Right atrium auricular region (tissue), 2 donors: Measurements from ENCODE around the gene MIXL1. TPM values are rescaled to one million over a fixed set of nuclear protein-coding genes. Genes with fewer than 3 reads are reported as not detected.
"Not testable (repeated sequence)": the region's sequence is repeated elsewhere in the genome, so short reads cannot be mapped to it uniquely, and the experiment has no call there.

Experiments
- DNase-seq: peaks from one replicate; pipeline ENCODE4 v3.0.0-alpha.2; 2019; ENCODE audit warnings: low spot score
- H3K27ac ChIP-seq, 2 donors: fragments of 200-600 bp; sonication (generic); 1 replicate in 1 of 2; 2 replicates in 1 of 2; pipeline ENCODE4 v1.5.1; 2016 to 2019
- H3K27me3 ChIP-seq, 2 donors: fragments of 200-600 bp; sonication (generic); one replicate each; pipeline versions ENCODE4 v1.5.1 to v1.6.0; 2017 to 2019
- H3K36me3 ChIP-seq: fragments of 200-600 bp; sonication (generic); one replicate; pipeline ENCODE4 v1.5.1; 2016
- H3K4me1 ChIP-seq, 2 donors: fragments of 200-600 bp; sonication (generic); one replicate each; pipeline versions ENCODE4 v1.5.1 to v1.6.0; 2017 to 2019
- H3K4me3 ChIP-seq, 2 donors: fragments of 200-600 bp; sonication (generic); 1 replicate in 1 of 2; 2 replicates in 1 of 2; pipeline ENCODE4 v1.5.1; 2017 to 2019; ENCODE audit warnings: mild to moderate bottlenecking in 1 of 2, moderate library complexity in 1 of 2
- H3K9me3 ChIP-seq, 2 donors: fragments of 200-600 bp; sonication (generic); one replicate each; pipeline ENCODE4 v1.5.1; 2019
- total RNA-seq, 2 donors: library from RNA; depleted of rRNA; stranded (reverse); fragments of >200 nt; gene quantifications; one replicate each; pipeline ENCODE4 v1.1.0, GENCODE V29; 2016
- TF ChIP-seq, protein P1 (sequence below), 2 donors: fragments of 200-600 bp; sonication (generic); IDR thresholded peaks; one replicate each; pipeline ENCODE4 v1.5.1; 2019; ENCODE audit warnings: antibody characterized with exemption in 2 of 2

Gene MIXL1
- total RNA-seq, 2 donors from 2014 or later: not detected

- H3K9me3 ChIP-seq: no peaks in the 10 kb centered on the region
- H3K4me1 ChIP-seq: no peaks in the 10 kb centered on the region
- peaks cover 11% of the 10 kb centered on the region for H3K36me3 ChIP-seq
- H3K27me3 ChIP-seq: no peaks in the 10 kb centered on the region
- H3K4me3 ChIP-seq: no peak overlapping the region
- H3K27ac ChIP-seq: no peak overlapping the region
- TF ChIP-seq, protein P1, sequence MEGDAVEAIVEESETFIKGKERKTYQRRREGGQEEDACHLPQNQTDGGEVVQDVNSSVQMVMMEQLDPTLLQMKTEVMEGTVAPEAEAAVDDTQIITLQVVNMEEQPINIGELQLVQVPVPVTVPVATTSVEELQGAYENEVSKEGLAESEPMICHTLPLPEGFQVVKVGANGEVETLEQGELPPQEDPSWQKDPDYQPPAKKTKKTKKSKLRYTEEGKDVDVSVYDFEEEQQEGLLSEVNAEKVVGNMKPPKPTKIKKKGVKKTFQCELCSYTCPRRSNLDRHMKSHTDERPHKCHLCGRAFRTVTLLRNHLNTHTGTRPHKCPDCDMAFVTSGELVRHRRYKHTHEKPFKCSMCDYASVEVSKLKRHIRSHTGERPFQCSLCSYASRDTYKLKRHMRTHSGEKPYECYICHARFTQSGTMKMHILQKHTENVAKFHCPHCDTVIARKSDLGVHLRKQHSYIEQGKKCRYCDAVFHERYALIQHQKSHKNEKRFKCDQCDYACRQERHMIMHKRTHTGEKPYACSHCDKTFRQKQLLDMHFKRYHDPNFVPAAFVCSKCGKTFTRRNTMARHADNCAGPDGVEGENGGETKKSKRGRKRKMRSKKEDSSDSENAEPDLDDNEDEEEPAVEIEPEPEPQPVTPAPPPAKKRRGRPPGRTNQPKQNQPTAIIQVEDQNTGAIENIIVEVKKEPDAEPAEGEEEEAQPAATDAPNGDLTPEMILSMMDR (IDR thresholded peaks at IDR 0.05): no peak
- no peak for DNase-seq
Observed at GRCh38 chr1:226236826-226237225, 13.4 kb downstream of the MIXL1 start.

DNA sequence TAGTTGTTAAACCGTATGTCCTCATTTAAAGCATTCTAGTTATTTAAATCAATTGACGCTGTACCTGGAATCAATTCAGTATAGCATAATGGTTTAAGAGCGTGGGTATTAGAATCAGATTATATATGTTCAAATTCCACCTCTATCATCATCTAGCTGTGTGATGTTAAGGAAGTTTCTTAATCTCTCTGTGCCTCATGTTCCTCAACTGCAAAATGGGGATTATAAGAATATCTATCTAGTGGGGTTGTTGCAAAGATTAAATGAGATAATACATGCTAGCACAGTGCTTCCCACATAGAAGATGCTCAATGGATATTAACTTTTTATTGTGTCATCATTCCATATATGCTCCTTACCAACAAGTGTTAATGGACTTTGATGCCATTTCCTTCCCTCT lies 16.0 kb downstream of the MIXL1 start:
- Histone ChIP-seq H3K27ac (no peak overlapping the region), H3K4me3 (no peak overlapping the region), H3K36me3 (peaks cover 11% of the 10 kb centered on the region), H3K4me1 (no peaks in the 10 kb centered on the region), H3K9me3 (no peaks in the 10 kb centered on the region), H3K27me3 (no peaks in the 10 kb centered on the region)
- TF ChIP-seq, protein P1 (IDR thresholded peaks at IDR 0.05): no peak
- DNase-seq: no peak

DNA sequence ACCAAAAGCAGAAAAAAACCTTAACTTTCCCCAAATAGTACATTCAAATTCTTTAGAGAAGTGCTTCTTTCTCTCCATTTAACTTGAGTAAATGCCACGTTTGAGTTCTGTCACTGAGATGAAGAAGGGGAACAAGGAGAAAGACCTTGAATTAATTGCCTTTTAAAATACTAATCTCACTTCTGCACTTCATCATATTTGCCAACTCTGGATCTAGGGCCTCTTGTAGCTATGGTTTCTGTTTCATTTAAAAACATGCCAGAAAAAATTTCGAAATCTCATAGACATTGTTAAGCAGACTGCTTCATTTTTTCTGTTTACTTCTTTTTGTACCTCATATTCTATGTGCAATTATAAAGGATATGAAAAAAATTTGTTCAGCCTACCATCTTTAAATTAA lies 24.6 kb downstream of the MIXL1 start:
- H3K27ac ChIP-seq: no peak overlapping the region
- no peaks in the 10 kb centered on the region for H3K4me1 ChIP-seq
- no peaks in the 10 kb centered on the region for H3K36me3 ChIP-seq
- H3K4me3 ChIP-seq: no peak overlapping the region
- no peaks in the 10 kb centered on the region for H3K9me3 ChIP-seq
- DNase-seq: no peak
- TF ChIP-seq, protein P1 (IDR thresholded peaks at IDR 0.05): no peak
- no peaks in the 10 kb centered on the region for H3K27me3 ChIP-seq

- Histone ChIP-seq H3K27me3 (no peaks in the 10 kb centered on the region), H3K9me3 (no peaks in the 10 kb centered on the region), H3K4me1 (no peaks in the 10 kb centered on the region), H3K36me3 (no peaks in the 10 kb centered on the region), H3K27ac (no peak overlapping the region), H3K4me3 (no peak overlapping the region)
- TF ChIP-seq, protein P1 (IDR thresholded peaks at IDR 0.05): no peak
- no peak for DNase-seq
Observed at GRCh38 chr1:226248796-226249195, 25.3 kb downstream of the MIXL1 start.

GRCh38 chr1:226250511-226250910 lies 27.0 kb downstream of the MIXL1 start:
- DNase-seq: no peak
- H3K36me3 ChIP-seq: no peaks in the 10 kb centered on the region
- H3K4me1 ChIP-seq: no peaks in the 10 kb centered on the region
- H3K27ac ChIP-seq: no peak overlapping the region
- TF ChIP-seq, protein P1 (IDR thresholded peaks at IDR 0.05): no peak
- no peaks in the 10 kb centered on the region for H3K9me3 ChIP-seq
- no peak overlapping the region for H3K4me3 ChIP-seq
- H3K27me3 ChIP-seq: no peaks in the 10 kb centered on the region

DNA sequence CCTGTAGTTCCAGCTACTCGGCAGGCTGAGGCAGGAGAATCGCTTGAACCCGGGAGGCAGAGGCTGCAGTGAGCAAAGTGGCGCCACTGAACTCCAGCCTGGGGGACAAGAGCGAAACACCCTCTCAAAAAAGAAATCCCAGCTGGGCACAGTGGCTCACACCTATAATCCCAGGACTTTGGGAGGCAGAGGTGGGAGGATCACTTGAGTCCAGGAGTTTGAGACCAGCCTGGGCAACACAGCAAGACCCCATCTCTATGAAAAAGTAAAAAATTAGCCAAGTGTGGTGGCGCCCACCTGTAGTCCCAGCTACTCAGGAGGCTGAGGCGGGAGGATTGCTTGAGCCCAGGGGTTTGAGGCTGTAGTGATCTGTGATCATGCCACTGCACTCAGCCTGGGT lies 29.4 kb downstream of the MIXL1 start:
- not testable (repeated sequence) for H3K4me1 ChIP-seq, DNase-seq, H3K27ac ChIP-seq, H3K27me3 ChIP-seq, H3K4me3 ChIP-seq, H3K36me3 ChIP-seq, H3K9me3 ChIP-seq
